ENCODE measurements around the gene CRLF1.

DNA sequence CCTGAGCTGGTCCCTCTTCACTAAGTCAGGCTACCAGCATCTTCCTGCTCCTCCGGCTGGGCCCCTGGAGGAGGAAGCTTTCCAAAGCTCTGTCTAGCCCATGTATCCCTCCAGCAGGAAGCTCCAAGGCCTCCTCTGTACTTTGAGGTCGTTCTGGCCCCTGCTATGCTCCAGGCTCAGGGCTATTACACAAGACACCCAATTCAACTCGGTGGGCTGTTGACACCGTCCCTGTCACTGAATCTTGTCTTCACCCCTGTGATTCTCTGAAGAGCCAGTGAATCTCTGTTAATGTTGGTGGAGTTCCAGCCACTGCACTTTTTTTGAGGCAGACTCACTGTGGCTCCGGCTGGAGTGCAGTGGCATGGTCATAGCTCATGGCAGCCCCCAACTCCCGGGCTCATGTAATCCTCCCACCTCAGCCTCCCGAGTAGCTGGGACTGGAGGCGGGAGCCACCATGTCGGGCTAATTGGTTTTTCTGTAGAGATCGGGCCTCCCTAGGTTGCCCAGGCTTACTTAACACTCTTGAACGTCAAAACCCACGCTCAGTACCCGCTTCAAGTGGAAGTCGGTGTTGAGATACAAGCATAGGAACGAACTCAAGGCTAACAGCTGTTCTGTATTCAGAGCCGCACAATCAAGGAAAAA lies 18.5 kb downstream of the CRLF1 start:
- no peak for TF ChIP-seq ZNF221 (tag by site-specific recombination; IDR thresholded peaks at IDR 0.05; ENCODE audit: borderline replicate concordance)
- TF ChIP-seq YY1 (tag by site-specific recombination; IDR thresholded peaks at IDR 0.05): no peak
- TF ChIP-seq ZFP37 (tag by site-specific recombination; IDR thresholded peaks at IDR 0.05): no peak
- TF ChIP-seq, protein P1, sequence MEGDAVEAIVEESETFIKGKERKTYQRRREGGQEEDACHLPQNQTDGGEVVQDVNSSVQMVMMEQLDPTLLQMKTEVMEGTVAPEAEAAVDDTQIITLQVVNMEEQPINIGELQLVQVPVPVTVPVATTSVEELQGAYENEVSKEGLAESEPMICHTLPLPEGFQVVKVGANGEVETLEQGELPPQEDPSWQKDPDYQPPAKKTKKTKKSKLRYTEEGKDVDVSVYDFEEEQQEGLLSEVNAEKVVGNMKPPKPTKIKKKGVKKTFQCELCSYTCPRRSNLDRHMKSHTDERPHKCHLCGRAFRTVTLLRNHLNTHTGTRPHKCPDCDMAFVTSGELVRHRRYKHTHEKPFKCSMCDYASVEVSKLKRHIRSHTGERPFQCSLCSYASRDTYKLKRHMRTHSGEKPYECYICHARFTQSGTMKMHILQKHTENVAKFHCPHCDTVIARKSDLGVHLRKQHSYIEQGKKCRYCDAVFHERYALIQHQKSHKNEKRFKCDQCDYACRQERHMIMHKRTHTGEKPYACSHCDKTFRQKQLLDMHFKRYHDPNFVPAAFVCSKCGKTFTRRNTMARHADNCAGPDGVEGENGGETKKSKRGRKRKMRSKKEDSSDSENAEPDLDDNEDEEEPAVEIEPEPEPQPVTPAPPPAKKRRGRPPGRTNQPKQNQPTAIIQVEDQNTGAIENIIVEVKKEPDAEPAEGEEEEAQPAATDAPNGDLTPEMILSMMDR (tag by site-specific recombination; IDR thresholded peaks at IDR 0.05): no peak
- TF ChIP-seq GLI4 (tag by site-specific recombination; IDR thresholded peaks at IDR 0.05): no peak
- TF ChIP-seq ZNF433 (tag by site-specific recombination; IDR thresholded peaks at IDR 0.05; ENCODE audit: low read depth): no peak
- TF ChIP-seq ZNF792 (tag by site-specific recombination; IDR thresholded peaks at IDR 0.05): no peak
- TF ChIP-seq, protein P2, sequence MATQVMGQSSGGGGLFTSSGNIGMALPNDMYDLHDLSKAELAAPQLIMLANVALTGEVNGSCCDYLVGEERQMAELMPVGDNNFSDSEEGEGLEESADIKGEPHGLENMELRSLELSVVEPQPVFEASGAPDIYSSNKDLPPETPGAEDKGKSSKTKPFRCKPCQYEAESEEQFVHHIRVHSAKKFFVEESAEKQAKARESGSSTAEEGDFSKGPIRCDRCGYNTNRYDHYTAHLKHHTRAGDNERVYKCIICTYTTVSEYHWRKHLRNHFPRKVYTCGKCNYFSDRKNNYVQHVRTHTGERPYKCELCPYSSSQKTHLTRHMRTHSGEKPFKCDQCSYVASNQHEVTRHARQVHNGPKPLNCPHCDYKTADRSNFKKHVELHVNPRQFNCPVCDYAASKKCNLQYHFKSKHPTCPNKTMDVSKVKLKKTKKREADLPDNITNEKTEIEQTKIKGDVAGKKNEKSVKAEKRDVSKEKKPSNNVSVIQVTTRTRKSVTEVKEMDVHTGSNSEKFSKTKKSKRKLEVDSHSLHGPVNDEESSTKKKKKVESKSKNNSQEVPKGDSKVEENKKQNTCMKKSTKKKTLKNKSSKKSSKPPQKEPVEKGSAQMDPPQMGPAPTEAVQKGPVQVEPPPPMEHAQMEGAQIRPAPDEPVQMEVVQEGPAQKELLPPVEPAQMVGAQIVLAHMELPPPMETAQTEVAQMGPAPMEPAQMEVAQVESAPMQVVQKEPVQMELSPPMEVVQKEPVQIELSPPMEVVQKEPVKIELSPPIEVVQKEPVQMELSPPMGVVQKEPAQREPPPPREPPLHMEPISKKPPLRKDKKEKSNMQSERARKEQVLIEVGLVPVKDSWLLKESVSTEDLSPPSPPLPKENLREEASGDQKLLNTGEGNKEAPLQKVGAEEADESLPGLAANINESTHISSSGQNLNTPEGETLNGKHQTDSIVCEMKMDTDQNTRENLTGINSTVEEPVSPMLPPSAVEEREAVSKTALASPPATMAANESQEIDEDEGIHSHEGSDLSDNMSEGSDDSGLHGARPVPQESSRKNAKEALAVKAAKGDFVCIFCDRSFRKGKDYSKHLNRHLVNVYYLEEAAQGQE (tag by site-specific recombination; IDR thresholded peaks at IDR 0.05): no peak
- TF ChIP-seq, protein P3, sequence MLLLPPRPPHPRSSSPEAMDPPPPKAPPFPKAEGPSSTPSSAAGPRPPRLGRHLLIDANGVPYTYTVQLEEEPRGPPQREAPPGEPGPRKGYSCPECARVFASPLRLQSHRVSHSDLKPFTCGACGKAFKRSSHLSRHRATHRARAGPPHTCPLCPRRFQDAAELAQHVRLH (tag by site-specific recombination; IDR thresholded peaks at IDR 0.05): no peak
- no peak for TF ChIP-seq MYNN (tag by site-specific recombination; IDR thresholded peaks at IDR 0.05; ENCODE audit: borderline replicate concordance)
- TF ChIP-seq ZNF707 (tag by site-specific recombination; IDR thresholded peaks at IDR 0.05): no peak
- no peak for TF ChIP-seq ZNF174 (tag by site-specific recombination; IDR thresholded peaks at IDR 0.05)
- no peak for TF ChIP-seq ZSCAN23 (tag by site-specific recombination; IDR thresholded peaks at IDR 0.05)
